GM19467 (cell line): ENCODE results near the gene HEPACAM.

Source experiments
- ATAC-seq: cut with Tn5 transposase; IDR thresholded peaks from one replicate; pipeline ENCODE4 v1.9.1; 2021; ENCODE audit warnings: mild to moderate bottlenecking, moderate library complexity; ENCODE audit not compliant: unreplicated experiment

Gene HEPACAM

GRCh38 chr11:124943254-124943616 lies 7.4 kb upstream of the HEPACAM start:
- ATAC-seq: no peak

GRCh38 chr11:124942466-124943253 lies 6.8 kb upstream of the HEPACAM start:
- no peak for ATAC-seq

- ATAC-seq: no peak
Measured at GRCh38 chr11:124941703-124942102, 5.9 kb upstream of the HEPACAM start.

- no peak for ATAC-seq
Measured at GRCh38 chr11:124938970-124939369, 3.1 kb upstream of the HEPACAM start.

GRCh38 chr11:124938206-124938765 lies 2.4 kb upstream of the HEPACAM start:
- ATAC-seq: no peak

GRCh38 chr11:124937336-124937935 lies 1.6 kb upstream of the HEPACAM start:
- ATAC-seq: no peak

GRCh38 chr11:124934862-124935547 lies 842 bp downstream of the HEPACAM start:
- no peak for ATAC-seq

- peak; percentile 73 for ATAC-seq
Measured at GRCh38 chr11:124930799-124931198, 5.0 kb downstream of the HEPACAM start.

GRCh38 chr11:124928942-124929665 lies 6.7 kb downstream of the HEPACAM start:
- no peak for ATAC-seq

- ATAC-seq: no peak
Measured at GRCh38 chr11:124923296-124923695, 12.6 kb downstream of the HEPACAM start.

- ATAC-seq: no peak
Measured at GRCh38 chr11:124922831-124923230, 13.0 kb downstream of the HEPACAM start.

GRCh38 chr11:124920870-124921609 lies 14.8 kb downstream of the HEPACAM start:
- ATAC-seq: no peak

GRCh38 chr11:124920356-124920755 lies 15.5 kb downstream of the HEPACAM start:
- ATAC-seq: no peak

- no peak for ATAC-seq
Measured at GRCh38 chr11:124919898-124920297, 15.9 kb downstream of the HEPACAM start.

GRCh38 chr11:124918950-124919349 lies 16.9 kb downstream of the HEPACAM start, which contains the start of gene HEPN1:
HEPN1 (plus strand) TSS chr11:124919250.
- ATAC-seq: no peak

GRCh38 chr11:124917115-124917637 lies 18.7 kb downstream of the HEPACAM start:
- ATAC-seq: no peak

GRCh38 chr11:124916370-124916710 lies 19.5 kb downstream of the HEPACAM start:
- ATAC-seq: no peak

GRCh38 chr11:124915541-124916369 lies 20.1 kb downstream of the HEPACAM start:
- no peak for ATAC-seq

GRCh38 chr11:124902616-124903015 lies 33.2 kb downstream of the HEPACAM start:
- no peak for ATAC-seq
